DMS79 (cell line): ENCODE data around the gene DYNLT2B.
"Not testable (repeated sequence)": the region's sequence is repeated elsewhere in the genome, so short reads cannot be mapped to it uniquely, and the experiment has no call there.

Source experiments
- DNase-seq: peaks from one replicate; lab custom pipeline; 2025; lab: John Stamatoyannopoulos, UW

DYNLT2B gene

GRCh38 chr3:196272826-196273225 lies 45.2 kb downstream of the DYNLT2B start:
- DNase-seq, result no peak

GRCh38 chr3:196270499-196270898 lies 47.5 kb downstream of the DYNLT2B start:
- DNase-seq, result no peak

GRCh38 chr3:196268284-196269163 lies 49.5 kb downstream of the DYNLT2B start:
- DNase-seq, result no peak

GRCh38 chr3:196263819-196264218 lies 54.2 kb downstream of the DYNLT2B start:
- no peak for DNase-seq

- no peak for DNase-seq
Measured at GRCh38 chr3:196260784-196261183, 57.3 kb downstream of the DYNLT2B start.

GRCh38 chr3:196255776-196256175 lies 62.3 kb downstream of the DYNLT2B start:
- no peak for DNase-seq

- DNase-seq, result no peak
Measured at GRCh38 chr3:196254376-196255283, 63.4 kb downstream of the DYNLT2B start.

- no peak for DNase-seq
Measured at GRCh38 chr3:196251918-196252317, 66.1 kb downstream of the DYNLT2B start.

- DNase-seq, result no peak
Measured at GRCh38 chr3:196246612-196247308, 71.3 kb downstream of the DYNLT2B start.

GRCh38 chr3:196244166-196244565 lies 73.9 kb downstream of the DYNLT2B start:
- not testable (repeated sequence) for DNase-seq

- no peak for DNase-seq
Measured at GRCh38 chr3:196241704-196242103, 76.3 kb downstream of the DYNLT2B start.
